BJ (cell line): Measurements from ENCODE around the gene DYNLT2. TPM values are rescaled to one million over a fixed set of nuclear protein-coding genes. Genes with fewer than 3 reads are reported as not detected.

Source experiments
- CTCF ChIA-PET: fragments of 350-600 bp; formaldehyde crosslinking; extraction: SDS; loops from one replicate; lab custom pipeline; 2021; ENCODE audit warnings: antibody characterized with exemption, inconsistent platforms; lab: Yijun Ruan, JAX
- POLR2A ChIA-PET: fragments of 300-600 bp; sonication (Branson Sonifier 250); formaldehyde crosslinking; extraction: SDS; loops from one replicate; lab custom pipeline; 2021; ENCODE audit warnings: antibody characterized with exemption; lab: Charles Lee
- DNase-seq: peaks from one replicate; pipeline ENCODE4 v3.0.0-alpha.2; 2011; ENCODE audit warnings: low read depth
- H3K27me3 ChIP-seq: 2 replicates; pipeline ENCODE4 v1.6.0; 2011; ENCODE audit warnings: low read length; ENCODE audit not compliant: control insufficient read depth, insufficient read depth
- H3K36me3 ChIP-seq: 2 replicates; pipeline ENCODE4 v1.5.1; 2011; ENCODE audit warnings: low read length; ENCODE audit not compliant: control insufficient read depth, insufficient read depth
- H3K4me3 ChIP-seq: 2 replicates; pipeline ENCODE4 v1.5.1; 2011; ENCODE audit warnings: low read depth, mild to moderate bottlenecking, control low read depth, low read length
- polyA plus RNA-seq: library from polyadenylated mRNA; depleted of rRNA; stranded (reverse); fragments of >200 nt; gene quantifications from 2 replicates; pipeline ENCODE4 v1.2.3, GENCODE V29; 2011
- TF ChIP-seq, protein P1 (sequence below): IDR thresholded peaks from 2 replicates; pipeline ENCODE4 v1.5.1; 2011; ENCODE audit warnings: low read depth, mild to moderate bottlenecking, control low read depth, inconsistent platforms, low read length, moderate library complexity; ENCODE audit not compliant: insufficient read depth

Gene DYNLT2
- polyA plus RNA-seq, 1 experiment = 0.32 TPM

DNA sequence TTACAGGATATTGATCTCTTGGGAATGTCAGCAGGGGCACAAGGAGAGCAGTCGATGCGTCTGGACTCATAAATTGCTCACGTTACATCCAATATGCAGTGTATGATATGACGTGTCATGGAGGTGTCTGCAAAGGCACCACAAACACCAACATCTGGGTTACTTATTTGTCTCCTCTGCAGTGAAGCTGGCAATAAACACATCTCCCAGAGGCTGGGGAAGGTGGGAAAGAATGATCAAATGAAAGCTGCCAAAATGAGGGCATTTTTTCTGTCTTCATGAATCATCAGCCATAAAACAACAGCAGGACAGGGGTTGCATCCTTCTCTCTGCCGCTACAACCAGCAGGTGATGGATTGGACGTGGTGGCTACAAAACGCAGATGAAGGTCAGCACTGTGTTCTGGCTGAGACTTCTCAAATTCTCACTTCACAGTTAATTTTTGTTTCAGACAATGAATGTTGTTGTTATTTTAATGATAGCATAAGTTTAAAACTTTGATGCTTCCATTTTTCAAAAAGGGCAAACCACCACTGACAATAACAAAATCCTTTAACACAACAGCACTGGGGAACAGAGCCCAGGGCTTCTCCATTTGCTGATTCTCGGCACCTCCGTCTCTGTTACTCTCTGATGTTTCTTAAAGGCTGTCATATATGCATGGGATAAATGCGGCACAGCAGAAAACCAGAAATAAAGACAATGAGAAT is 47.5 kb upstream of the DYNLT2 start:
- Histone ChIP-seq H3K4me3 (no peak overlapping the region), H3K36me3 (no peaks in the 10 kb centered on the region), H3K27me3 (peaks cover 1% of the 10 kb centered on the region; the same call in 1 of the 2 replicates)
- ChIA-PET POLR2A (no interaction called here), CTCF (interaction anchor here (1.8 to 3.6 kb wide), 2 partner anchors 8 to 9 kb away, joined by 4 to 20 read pairs; no protein-coding TSS in a partner anchor)
- no peak for DNase-seq
- TF ChIP-seq, protein P1, sequence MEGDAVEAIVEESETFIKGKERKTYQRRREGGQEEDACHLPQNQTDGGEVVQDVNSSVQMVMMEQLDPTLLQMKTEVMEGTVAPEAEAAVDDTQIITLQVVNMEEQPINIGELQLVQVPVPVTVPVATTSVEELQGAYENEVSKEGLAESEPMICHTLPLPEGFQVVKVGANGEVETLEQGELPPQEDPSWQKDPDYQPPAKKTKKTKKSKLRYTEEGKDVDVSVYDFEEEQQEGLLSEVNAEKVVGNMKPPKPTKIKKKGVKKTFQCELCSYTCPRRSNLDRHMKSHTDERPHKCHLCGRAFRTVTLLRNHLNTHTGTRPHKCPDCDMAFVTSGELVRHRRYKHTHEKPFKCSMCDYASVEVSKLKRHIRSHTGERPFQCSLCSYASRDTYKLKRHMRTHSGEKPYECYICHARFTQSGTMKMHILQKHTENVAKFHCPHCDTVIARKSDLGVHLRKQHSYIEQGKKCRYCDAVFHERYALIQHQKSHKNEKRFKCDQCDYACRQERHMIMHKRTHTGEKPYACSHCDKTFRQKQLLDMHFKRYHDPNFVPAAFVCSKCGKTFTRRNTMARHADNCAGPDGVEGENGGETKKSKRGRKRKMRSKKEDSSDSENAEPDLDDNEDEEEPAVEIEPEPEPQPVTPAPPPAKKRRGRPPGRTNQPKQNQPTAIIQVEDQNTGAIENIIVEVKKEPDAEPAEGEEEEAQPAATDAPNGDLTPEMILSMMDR = no peak

DNA sequence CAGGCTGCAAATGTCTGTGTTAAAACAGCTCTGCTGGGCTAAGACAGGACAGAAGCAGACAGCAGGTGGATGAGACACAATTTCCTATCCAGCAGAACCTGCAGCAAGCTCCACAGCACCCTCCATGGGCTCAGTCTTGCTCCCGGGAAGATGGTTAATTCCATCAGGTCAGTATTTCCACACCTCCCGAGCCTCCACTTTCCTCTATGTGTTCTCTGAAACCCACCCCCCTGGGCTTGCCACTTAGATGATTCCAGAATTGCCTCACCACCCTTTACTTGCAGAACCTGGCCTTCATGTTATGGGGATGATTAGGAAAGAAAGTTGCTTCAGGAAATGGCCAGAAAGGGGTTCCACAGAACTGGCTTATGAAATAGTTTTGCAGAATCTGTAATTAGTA is 43.8 kb upstream of the DYNLT2 start:
- ChIA-PET CTCF (interaction anchor here (0.5 to 1.6 kb wide), 4 partner anchors 8 to 722 kb away, joined by 3 to 7 read pairs (median 4); no protein-coding TSS in a partner anchor), POLR2A (no interaction called here)
- TF ChIP-seq, protein P1 = no peak
- Histone ChIP-seq H3K27me3 (peaks cover 1% of the 10 kb centered on the region; the same call in 1 of the 2 replicates), H3K4me3 (no peak overlapping the region), H3K36me3 (no peaks in the 10 kb centered on the region)
- no peak for DNase-seq

DNA sequence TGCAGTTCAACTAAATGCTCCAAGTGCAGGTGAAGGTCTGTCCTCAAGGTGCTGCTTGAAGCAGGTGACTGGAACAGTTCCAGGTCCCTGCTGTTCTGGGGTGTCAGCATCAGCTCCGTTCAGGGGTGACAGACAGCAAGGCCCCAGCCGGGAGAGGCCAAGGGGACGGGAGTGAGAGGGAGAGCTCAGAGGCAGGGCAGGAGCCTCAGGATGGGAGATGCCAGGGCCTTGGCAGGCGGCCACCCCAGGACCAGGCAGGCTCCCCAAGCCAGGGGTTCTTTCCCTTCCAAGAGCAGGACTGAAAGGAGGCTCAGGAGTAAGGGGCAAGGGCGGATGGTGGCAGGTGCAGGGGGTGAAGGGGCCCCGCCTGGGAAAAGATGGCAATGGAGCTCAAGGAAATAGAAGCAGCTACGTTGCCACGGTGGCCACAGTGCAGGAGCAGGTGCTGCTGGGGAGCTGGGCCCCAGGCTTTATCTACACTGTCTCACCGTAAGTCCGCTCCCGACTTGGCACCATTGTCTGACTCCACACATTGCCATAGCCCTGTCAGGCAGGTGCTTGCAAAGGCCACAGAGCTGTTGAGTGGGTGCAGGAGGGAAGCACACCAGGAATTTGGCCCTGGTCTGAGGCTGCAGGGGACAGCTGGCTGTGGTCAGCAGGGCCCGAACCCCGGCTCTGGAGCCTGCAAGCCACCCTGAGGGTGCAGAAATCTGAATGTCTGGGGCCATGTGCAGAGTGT is 43.1 kb upstream of the DYNLT2 start:
- Histone ChIP-seq H3K27me3 (peaks cover 1% of the 10 kb centered on the region; the same call in 1 of the 2 replicates), H3K36me3 (no peaks in the 10 kb centered on the region), H3K4me3 (no peak overlapping the region)
- ChIA-PET POLR2A (interaction anchor here (0.5 kb wide), 1 partner anchor 22 kb away, joined by 3 read pairs; no protein-coding TSS in a partner anchor), CTCF (interaction anchor here (0.9 to 1.6 kb wide), 3 partner anchors 9 to 723 kb away, joined by 3 to 7 read pairs (median 4); no protein-coding TSS in a partner anchor)
- TF ChIP-seq, protein P1 = no peak
- no peak for DNase-seq

DNA sequence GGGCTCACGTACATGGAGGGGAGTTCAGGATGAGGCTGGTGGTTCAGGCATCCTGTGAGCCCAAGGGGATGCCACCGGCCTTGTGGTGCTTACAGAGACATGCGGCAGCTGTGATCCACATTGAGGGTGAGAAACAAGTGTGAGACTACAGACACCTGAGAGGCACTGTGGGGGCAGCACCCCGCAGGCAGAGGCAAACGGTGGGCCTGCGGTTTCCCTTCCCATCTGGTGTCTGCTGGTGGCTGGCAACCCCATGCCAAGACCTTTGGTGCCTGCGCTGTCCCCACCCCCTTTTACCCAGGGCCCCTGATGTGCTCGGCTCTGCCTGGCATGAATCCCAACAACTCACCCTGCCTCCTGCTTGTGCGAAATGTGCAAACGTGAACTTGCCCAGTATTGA is 42.0 kb upstream of the DYNLT2 start:
- Histone ChIP-seq H3K4me3 (no peak overlapping the region), H3K36me3 (no peaks in the 10 kb centered on the region), H3K27me3 (peaks cover 1% of the 10 kb centered on the region; the same call in 1 of the 2 replicates)
- POLR2A ChIA-PET = no interaction called here
- CTCF ChIA-PET = interaction anchor here (1.1 kb wide), 1 partner anchor 38 kb away, joined by 3 read pairs; no protein-coding TSS in a partner anchor
- TF ChIP-seq, protein P1 = no peak
- no peak for DNase-seq
